ENCODE data around the gene SELENOV. TPM values are rescaled to one million over a fixed set of nuclear protein-coding genes. Genes with fewer than 3 reads are reported as not detected.

Gene SELENOV
- total RNA-seq, 1 experiment from 2014 or later: not detected

DNA sequence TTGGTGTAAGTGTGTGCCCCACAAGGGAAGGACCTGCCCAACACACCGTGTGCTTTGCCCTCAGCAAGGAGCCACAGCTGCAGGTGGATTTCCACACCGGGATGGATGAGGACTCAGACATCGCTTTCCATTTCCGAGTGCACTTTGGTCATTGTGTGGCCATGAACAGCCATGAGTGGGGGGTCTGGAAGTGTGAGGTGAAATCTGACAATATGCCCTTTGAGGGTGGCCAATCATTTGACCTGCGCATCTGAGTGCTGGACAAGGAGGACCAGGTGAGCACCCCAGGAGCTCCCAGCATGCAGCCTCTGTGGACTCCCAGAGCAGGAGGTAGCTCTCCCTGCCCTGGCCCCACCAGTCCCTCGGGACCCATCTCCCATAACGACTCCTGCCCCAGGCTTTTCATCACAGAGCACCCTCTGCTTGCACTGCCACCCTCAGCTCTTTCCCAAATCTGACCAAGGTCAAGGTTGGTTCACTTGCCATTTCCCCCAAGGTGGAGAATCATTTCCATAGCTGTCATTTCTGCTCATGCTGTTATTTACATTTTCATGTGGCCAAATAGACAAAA is 38.2 kb downstream of the SELENOV start:
- DNase-seq (ENCODE audit: low read depth, low spot score) (no peak), ATAC-seq (no peak)
- CTCF ChIA-PET: interaction anchor here (2.4 kb wide), 1 partner anchor 119 kb away, joined by 9 read pairs; no protein-coding TSS in a partner anchor
- Histone ChIP-seq H3K9ac (ENCODE audit: low read length) (no peak overlapping the region), H4K20me1 (ENCODE audit: insufficient read depth) (no peaks in the 10 kb centered on the region), H2AFZ (ENCODE audit: low read depth, low read length, poor library complexity, severe bottlenecking) (no peak overlapping the region), H3K79me2 (ENCODE audit: insufficient read depth, low read length) (no peaks in the 10 kb centered on the region), H3K4me1 (ENCODE audit: control insufficient read depth in 1 of 2, insufficient read depth in 2 of 2, low read length in 2 of 2) (peaks cover 0 to 3% of the 10 kb centered on the region in 2 experiments; a peak in 1 of 4 replicates), H3K4me3 (replicated peaks in 1 of 2; ENCODE audit: low read depth in 1 of 2, low read length in 2 of 2) (no peak overlapping the region), H3K9me3 (ENCODE audit: control insufficient read depth in 1 of 2, insufficient read depth in 1 of 2, low read depth in 1 of 2, low read length in 2 of 2) (no peaks in the 10 kb centered on the region), H3K4me2 (ENCODE audit: low read length) (no peak overlapping the region), H3K27me3 (ENCODE audit: insufficient read depth, low read length) (peaks cover 31% of the 10 kb centered on the region), H3K27ac (ENCODE audit: low read depth, low read length) (no peak overlapping the region), H3K36me3 (ENCODE audit: control insufficient read depth in 1 of 2, insufficient read depth in 2 of 2, low read length in 2 of 2) (no peaks in the 10 kb centered on the region), H3K9me2 (ENCODE audit: insufficient read depth) (no peaks in the 10 kb centered on the region)
- BruUV-seq (replicated peaks): no TSS peak
- intact Hi-C loops (cut with micrococcal nuclease): loop anchor here (5.0 kb wide), 1 partner anchor 289 kb away; no protein-coding TSS in a partner anchor
- RAD21 ChIA-PET (ENCODE audit: low non-redundant PET in 1 of 2, low total read pairs in 2 of 2, uncharacterized antibody in 2 of 2, unreplicated experiment in 2 of 2): no interaction called here
- POLR2A ChIA-PET: no interaction called here
- TF ChIP-seq YY1 (IDR thresholded peaks at IDR 0.05; ENCODE audit: extremely low read depth, insufficient replicate concordance, low read depth, low read length) (no peak), CBX3 (IDR thresholded peaks at IDR 0.05; ENCODE audit: low read depth) (no peak)

DNA sequence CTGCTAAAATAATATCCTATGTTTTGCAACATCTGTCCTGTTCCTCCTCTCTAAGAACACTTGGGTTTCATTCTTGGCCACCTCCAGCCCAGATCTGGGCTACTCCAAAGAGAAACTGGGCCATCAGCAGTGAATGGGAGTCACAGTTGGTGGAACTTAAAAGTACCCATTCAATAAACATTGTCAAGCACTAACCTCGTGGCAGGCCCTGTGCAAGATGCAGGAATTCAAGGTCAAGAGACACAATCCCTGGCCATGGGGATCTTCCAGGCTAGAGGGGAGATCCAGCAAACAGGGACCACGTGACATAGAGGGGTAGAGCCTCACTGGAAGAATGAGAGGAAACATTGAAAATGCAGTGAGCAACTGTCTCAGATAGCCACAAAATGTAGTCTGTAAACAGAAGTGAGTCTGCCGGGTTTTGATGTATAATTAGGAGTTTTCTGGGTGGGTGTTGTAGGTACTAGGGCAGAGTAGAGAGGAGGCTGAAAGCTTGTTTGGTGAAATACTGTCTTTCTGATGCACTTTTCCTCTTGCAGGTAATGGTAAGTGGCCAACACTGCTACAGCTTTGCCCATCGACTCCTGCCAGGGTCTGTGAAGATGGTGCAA is 39.9 kb downstream of the SELENOV start:
- Histone ChIP-seq H3K36me3 (ENCODE audit: control insufficient read depth in 1 of 2, insufficient read depth in 2 of 2, low read length in 2 of 2) (no peaks in the 10 kb centered on the region), H2AFZ (ENCODE audit: low read depth, low read length, poor library complexity, severe bottlenecking) (no peak overlapping the region), H3K4me2 (ENCODE audit: low read length) (no peak overlapping the region), H3K79me2 (ENCODE audit: insufficient read depth, low read length) (no peaks in the 10 kb centered on the region), H3K9me3 (ENCODE audit: control insufficient read depth in 1 of 2, insufficient read depth in 1 of 2, low read depth in 1 of 2, low read length in 2 of 2) (no peaks in the 10 kb centered on the region), H3K27me3 (ENCODE audit: insufficient read depth, low read length) (peaks cover 31% of the 10 kb centered on the region), H3K4me3 (replicated peaks in 1 of 2; ENCODE audit: low read depth in 1 of 2, low read length in 2 of 2) (no peak overlapping the region), H3K4me1 (ENCODE audit: control insufficient read depth in 1 of 2, insufficient read depth in 2 of 2, low read length in 2 of 2) (peaks cover 0 to 3% of the 10 kb centered on the region in 2 experiments; a peak in 1 of 4 replicates), H4K20me1 (ENCODE audit: insufficient read depth) (no peaks in the 10 kb centered on the region), H3K27ac (ENCODE audit: low read depth, low read length) (no peak overlapping the region), H3K9ac (ENCODE audit: low read length) (no peak overlapping the region), H3K9me2 (ENCODE audit: insufficient read depth) (no peaks in the 10 kb centered on the region)
- no peak for ATAC-seq
- ChIA-PET RAD21 (ENCODE audit: low non-redundant PET in 1 of 2, low total read pairs in 2 of 2, uncharacterized antibody in 2 of 2, unreplicated experiment in 2 of 2) (no interaction called here), POLR2A (no interaction called here), CTCF (interaction anchor here (2.4 kb wide), 1 partner anchor 117 kb away, joined by 9 read pairs; no protein-coding TSS in a partner anchor)
- TF ChIP-seq CEBPB (IDR thresholded peaks at IDR 0.05; ENCODE audit: low read depth) (no peak), ZNF274 (IDR thresholded peaks at IDR 0.05; ENCODE audit: low read depth, low read length) (no peak), SP1 (IDR thresholded peaks at IDR 0.05; ENCODE audit: low read depth) (no peak), ZFX (IDR thresholded peaks at IDR 0.05) (no peak), EGR1 (IDR thresholded peaks at IDR 0.05; ENCODE audit: low read depth) (no peak), SRF (IDR thresholded peaks at IDR 0.05; ENCODE audit: low read depth) (no peak), CBX3 (IDR thresholded peaks at IDR 0.05; ENCODE audit: low read depth) (no peak), RAD21 (IDR thresholded peaks at IDR 0.05; ENCODE audit: low read depth) (no peak)
- TF ChIP-seq, protein P1, sequence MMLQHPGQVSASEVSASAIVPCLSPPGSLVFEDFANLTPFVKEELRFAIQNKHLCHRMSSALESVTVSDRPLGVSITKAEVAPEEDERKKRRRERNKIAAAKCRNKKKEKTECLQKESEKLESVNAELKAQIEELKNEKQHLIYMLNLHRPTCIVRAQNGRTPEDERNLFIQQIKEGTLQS (IDR thresholded peaks at IDR 0.05): no peak
- TF ChIP-seq, protein P2, sequence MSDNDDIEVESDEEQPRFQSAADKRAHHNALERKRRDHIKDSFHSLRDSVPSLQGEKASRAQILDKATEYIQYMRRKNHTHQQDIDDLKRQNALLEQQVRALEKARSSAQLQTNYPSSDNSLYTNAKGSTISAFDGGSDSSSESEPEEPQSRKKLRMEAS (IDR thresholded peaks at IDR 0.05): no peak
- intact Hi-C loops (cut with micrococcal nuclease): loop anchor here (5.0 kb wide), 1 partner anchor 287 kb away; no protein-coding TSS in a partner anchor
- no TSS peak for BruUV-seq (replicated peaks)
- DNase-seq (ENCODE audit: low read depth, low spot score): no peak

All from HCT116 (cell line).